Midbrain (tissue), 1 donor: Measurements from ENCODE around the gene HOXC12.

Source experiments
- DNase-seq: peaks from one replicate; lab custom pipeline; 2025; lab: John Stamatoyannopoulos, UW

Gene HOXC12

GRCh38 chr12:53972722-53973235 is 18.1 kb downstream of the HOXC12 start, which contains the start of gene HOXC11:
HOXC11 (plus strand) TSS chr12:53973126; CDS start chr12:53973242, 116 bp downstream.
- no peak for DNase-seq

GRCh38 chr12:53973236-53974042 is 18.7 kb downstream of the HOXC12 start:
- DNase-seq, result no peak

GRCh38 chr12:53974084-53975063 is 19.7 kb downstream of the HOXC12 start, which contains the start of gene HOTAIR:
HOTAIR (minus strand) TSS chr12:53974954.
- no peak for DNase-seq

- no peak for DNase-seq
These were observed 20.4 kb downstream of the HOXC12 start for GRCh38 chr12:53975064-53975471.

GRCh38 chr12:53975479-53976152 is 20.9 kb downstream of the HOXC12 start:
- DNase-seq, result no peak

GRCh38 chr12:53976172-53976822 is 21.6 kb downstream of the HOXC12 start:
- DNase-seq, result no peak

GRCh38 chr12:53976823-53977595 is 22.3 kb downstream of the HOXC12 start:
- DNase-seq, result no peak

- no peak for DNase-seq
These were observed 23.1 kb downstream of the HOXC12 start for GRCh38 chr12:53977596-53978445.

GRCh38 chr12:53978477-53979356 is 24.0 kb downstream of the HOXC12 start:
- DNase-seq, result no peak

- DNase-seq, result no peak
These were observed 25.6 kb downstream of the HOXC12 start for GRCh38 chr12:53980104-53980801.

GRCh38 chr12:53980802-53981496 is 26.2 kb downstream of the HOXC12 start:
- DNase-seq, result no peak

- no peak for DNase-seq
These were observed 27.2 kb downstream of the HOXC12 start for GRCh38 chr12:53981634-53982565.

- no peak for DNase-seq
These were observed 28.2 kb downstream of the HOXC12 start for GRCh38 chr12:53982648-53983567.

GRCh38 chr12:53983568-53983949 is 28.9 kb downstream of the HOXC12 start:
- no peak for DNase-seq

GRCh38 chr12:53983950-53984572 is 29.4 kb downstream of the HOXC12 start:
- DNase-seq, result no peak
